ENCODE measurements around the gene PPP1R16B.
A peak's percentile ranks its signal among the peaks of the same experiment; 100 is the strongest.
"Not testable (repeated sequence)": the region's sequence is repeated elsewhere in the genome, so short reads cannot be mapped to it uniquely, and the experiment has no call there.

PPP1R16B gene

DNA sequence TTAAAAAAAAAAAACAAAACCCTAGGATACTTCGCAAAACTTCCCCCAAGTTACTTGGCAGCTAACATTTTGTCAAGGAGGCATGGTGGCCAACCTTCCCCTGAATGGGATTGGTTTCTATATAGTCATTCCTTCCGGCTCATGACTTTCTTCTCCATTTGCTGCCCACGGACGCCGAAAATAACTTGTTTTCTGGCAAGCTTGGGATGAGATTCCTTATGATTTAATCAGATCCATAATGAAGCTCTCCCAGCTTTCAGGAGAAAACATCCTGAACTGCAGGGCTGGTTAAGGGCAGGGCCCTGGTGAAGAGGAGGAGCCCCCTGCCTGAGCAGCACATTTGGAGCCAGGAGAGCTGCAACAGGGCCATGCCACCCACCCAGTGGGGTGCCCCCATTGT is 49.9 kb downstream of the PPP1R16B start:
- DNase-seq, result no peak

GRCh38 chr20:38856570-38856969 is 51.1 kb downstream of the PPP1R16B start:
- no peak for DNase-seq

GRCh38 chr20:38857703-38858102 is 52.2 kb downstream of the PPP1R16B start:
- peak; percentile 35 for DNase-seq

DNA sequence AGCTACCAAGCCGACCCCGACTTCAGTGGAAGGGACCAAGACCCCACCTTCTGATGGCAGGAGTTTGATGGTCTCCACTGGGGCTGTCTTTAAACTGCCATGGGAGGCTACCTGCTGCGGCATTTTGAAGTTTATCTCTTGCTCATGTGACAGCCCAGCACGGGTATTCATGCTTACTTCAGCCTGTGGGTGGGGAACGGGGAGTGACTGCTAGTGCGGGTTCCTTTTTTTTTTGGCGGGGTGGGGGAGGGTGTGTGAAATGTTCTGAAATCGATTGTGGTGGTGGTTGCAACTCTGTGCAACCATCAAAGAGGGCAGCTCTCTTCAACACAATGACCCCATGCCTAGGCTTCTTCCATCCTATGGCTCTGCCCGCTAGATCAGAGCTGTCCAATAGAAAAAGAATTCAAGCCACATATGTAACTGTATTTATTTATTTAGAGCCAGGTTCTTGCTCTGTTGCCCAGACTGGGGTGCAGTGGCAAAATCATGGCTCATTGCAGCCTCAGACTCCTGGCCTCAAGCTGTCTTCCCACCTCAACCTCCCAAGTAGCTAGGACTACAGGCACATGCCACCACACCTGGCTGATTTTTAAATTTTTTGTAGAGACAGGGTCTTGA is 53.7 kb downstream of the PPP1R16B start:
- DNase-seq, result peak; percentile 92

DNA sequence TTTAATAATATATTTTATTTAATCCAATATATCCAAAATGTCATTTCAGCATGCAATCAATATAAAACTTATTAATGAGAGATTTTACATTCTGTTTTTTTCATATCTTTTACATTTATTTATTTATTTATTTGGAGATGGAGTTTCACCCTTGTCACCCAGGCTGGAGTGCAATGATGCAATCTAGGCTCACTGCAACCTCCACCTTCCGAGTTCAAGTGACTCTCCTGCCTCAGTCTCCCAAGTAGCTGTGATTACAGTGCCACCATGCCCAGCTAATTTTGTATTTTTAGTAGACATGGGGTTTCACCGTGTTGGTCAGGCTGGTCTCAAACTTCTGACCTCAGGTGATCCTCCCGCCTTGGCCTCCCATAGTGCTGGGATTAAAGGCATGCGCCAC is 54.4 kb downstream of the PPP1R16B start:
- DNase-seq, result not testable (repeated sequence)

GRCh38 chr20:38861071-38861401 is 55.5 kb downstream of the PPP1R16B start:
- no peak for DNase-seq

DNA sequence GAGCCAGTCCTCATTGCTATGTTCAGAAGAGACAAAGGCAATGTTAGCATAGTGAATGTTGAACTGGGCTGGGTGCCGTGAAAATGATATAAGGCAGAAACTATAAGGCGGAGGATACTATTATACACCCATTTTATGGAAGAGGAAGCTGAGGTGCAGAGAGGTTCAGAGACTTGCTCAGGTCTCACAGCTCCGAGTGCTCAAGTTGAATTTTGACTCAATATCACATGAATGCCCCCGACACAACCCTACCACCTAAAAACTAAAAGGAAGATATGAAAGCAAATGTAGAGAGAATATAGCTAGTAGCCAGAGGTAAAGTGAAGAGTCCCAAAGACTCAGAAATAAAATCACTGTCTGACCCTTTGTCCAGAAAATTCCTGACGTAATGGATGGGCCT is 56.7 kb downstream of the PPP1R16B start:
- DNase-seq, result no peak

- DNase-seq, result peak; percentile 74
Observed at GRCh38 chr20:38863024-38863851, 57.7 kb downstream of the PPP1R16B start.

DNA sequence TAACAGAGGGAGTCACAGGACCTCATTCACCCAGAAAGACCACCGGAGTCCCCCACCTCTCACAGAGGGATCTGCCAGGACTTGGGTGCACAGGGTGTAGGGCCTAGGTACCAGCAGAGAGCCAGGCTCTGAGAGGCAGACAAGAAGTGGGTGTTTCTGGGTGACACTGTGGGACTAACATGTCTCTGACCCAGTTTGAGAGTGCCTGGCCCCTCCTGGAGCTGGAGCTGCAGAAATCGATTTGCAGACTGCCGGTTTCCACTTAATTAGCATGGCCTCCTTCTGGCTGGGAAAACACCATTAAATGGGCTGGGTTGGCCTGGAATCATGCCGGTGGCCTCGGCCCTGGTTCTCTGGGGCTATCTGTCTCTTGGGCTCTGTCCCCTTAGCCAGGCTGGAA is 59.2 kb downstream of the PPP1R16B start:
- no peak for DNase-seq

DNA sequence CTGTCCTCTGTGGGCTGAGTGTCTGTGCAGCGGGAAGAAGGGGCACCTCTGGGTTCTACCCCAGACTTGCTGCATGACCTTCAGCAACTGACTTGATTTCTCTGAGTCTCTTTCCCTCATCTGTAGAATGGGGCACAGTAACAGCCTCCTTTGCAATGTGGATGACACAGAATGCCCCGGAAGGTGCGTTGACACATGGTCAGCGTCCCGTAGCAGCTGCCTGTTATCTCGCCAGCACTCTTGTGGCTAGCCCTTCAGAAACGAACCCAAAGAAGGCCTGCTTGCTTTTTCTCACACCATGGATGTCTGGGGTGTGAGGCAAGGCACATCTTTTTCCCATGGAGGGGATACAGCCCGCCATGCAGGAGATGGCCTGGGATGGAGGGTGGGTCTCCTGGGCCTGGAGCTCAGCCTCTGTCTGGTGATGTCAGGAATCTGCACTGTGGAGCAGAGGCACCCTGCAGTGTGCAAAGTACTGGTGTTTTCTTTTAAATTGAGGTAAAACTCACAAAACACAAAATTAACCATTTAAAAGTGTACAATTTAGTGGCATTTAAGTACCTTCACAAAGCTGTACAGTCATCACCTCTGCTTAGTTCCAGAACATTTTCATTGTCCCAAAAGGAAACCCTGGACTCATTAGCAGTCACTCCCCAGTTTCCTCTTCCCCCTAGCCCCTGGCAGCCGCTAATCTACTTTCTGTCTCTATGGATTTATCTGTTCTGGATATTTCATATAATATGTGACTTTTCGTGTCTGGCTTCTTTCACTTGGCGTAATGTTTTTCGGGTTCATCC is 61.0 kb downstream of the PPP1R16B start:
- no peak for DNase-seq

DNA sequence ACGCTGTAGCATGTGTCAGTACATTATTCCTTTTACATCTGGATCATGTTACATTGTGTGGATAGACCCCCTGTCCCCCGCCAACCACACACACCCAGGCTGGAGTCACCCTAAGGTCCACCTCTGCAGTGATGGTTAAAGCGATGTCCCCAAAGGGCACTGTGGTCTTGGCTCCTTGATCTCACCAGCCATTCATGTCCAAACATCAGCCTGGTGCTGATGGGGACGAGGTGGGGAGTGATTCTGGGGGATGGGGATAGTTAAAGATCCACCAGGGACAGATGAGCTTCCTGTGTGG is 61.5 kb downstream of the PPP1R16B start:
- no peak for DNase-seq

GRCh38 chr20:38870733-38871559 is 65.4 kb downstream of the PPP1R16B start:
- DNase-seq, result no peak

- no peak for DNase-seq
Observed at GRCh38 chr20:38871560-38871953, 66.1 kb downstream of the PPP1R16B start.

- no peak for DNase-seq
Observed at GRCh38 chr20:38872036-38872435, 66.5 kb downstream of the PPP1R16B start.

GRCh38 chr20:38872491-38873049 is 67.1 kb downstream of the PPP1R16B start:
- DNase-seq, result no peak

GRCh38 chr20:38873050-38873581 is 67.6 kb downstream of the PPP1R16B start:
- DNase-seq, result no peak

- peak; percentile 42 for DNase-seq
Observed at GRCh38 chr20:38874460-38875174, 69.1 kb downstream of the PPP1R16B start.

DNA sequence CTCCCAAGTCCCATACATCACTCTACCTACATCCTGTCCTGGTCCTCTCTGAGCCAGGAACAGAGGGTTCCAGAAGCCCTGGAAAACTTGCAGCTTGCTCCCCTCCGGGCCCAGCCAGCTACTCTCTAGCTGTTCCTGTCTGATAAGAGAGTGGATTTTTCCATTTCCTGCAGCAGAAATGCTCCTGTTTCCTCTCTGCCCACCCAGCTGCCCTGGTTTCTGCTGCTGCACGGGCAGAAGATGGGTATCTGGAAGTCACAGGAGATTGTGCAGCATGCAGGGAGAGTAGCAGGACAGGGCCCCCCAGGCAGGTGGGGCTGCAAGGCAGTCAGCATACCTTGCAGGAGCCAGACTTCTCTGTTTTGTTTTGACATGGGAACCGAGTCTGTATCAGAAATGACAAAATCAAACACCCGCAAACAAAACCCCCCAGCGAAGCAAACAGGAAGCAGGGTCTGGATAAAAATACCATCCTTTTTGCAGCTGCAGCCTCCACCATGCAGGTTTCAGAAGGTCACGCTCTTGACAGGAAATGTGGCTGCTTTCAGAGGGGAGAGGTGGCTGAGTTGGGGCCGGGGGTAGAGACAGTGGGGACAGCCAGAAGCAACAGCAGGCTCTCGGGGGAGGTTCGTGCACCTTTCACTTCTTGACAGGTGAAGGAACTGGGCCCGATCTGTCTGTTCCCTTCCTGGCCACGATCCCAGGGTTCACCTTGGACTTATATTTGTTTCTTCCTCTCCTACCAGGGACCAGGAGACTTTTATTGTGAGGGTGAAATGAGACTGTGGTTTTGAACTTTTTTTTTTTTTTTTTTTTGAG is 69.9 kb downstream of the PPP1R16B start:
- DNase-seq, result peak; percentile 42

- no peak for DNase-seq
Observed at GRCh38 chr20:38877483-38877882, 72.0 kb downstream of the PPP1R16B start.

DNA sequence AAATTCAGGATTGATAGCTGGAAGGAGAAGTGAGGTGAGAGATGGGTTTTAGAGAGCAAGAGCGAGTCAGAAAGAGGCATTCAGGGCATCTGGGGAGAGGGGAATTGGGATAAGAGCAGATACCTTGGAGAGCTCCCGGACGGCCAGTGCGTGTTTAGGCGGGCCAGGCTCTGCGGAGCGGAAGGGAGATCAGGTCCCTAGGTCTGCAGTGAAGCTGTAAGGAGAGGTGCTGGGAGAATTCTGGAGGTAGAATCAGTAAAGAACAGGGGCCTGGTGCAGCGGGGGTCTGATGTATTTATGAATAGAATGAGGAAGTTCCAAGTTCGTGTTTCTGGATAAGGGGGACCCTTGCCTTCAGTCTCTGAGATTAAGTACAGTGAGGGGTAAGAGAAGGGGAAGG is 73.4 kb downstream of the PPP1R16B start:
- DNase-seq, result no peak

Data from OCI-M1 (cell line).